Chondrocyte (in vitro differentiated cells): ENCODE results near the gene KPNA1. TPM values are rescaled to one million over a fixed set of nuclear protein-coding genes. Genes with fewer than 3 reads are reported as not detected.

Experiments
- DNase-seq: peaks from one replicate; pipeline ENCODE4 v3.0.0; 2021; ENCODE audit warnings: mixed read lengths, low spot score
- H3K27ac Mint-ChIP-seq: one replicate; pipeline ENCODE4 v1.8.0; 2021; ENCODE audit warnings: mild to moderate bottlenecking, moderate library complexity, mixed read lengths; ENCODE audit not compliant: unreplicated experiment
- H3K27me3 Mint-ChIP-seq: 2 replicates; pipeline ENCODE4 v1.8.0; 2021; ENCODE audit warnings: low read depth, mixed read lengths
- H3K36me3 Mint-ChIP-seq: 2 replicates; pipeline ENCODE4 v1.8.0; 2021; ENCODE audit warnings: low read depth, mixed read lengths
- H3K4me1 Mint-ChIP-seq: 2 replicates; pipeline ENCODE4 v1.8.0; 2021; ENCODE audit warnings: low read depth, mild to moderate bottlenecking, mixed read lengths
- H3K4me3 Mint-ChIP-seq: one replicate; pipeline ENCODE4 v1.8.0; 2021; ENCODE audit warnings: mild to moderate bottlenecking, moderate library complexity, mixed read lengths; ENCODE audit not compliant: unreplicated experiment
- H3K9me3 Mint-ChIP-seq: 2 replicates; pipeline ENCODE4 v1.8.0; 2021; ENCODE audit warnings: low read depth, mixed read lengths
- total RNA-seq: library from RNA; stranded (reverse); gene quantifications from 3 replicates; pipeline ENCODE4 v1.2.1, GENCODE V29; 2021
- TF ChIP-seq, protein P1 (sequence below): fragments of 200-600 bp; sonication (generic); IDR thresholded peaks from 2 replicates; pipeline ENCODE4 v1.5.0; 2021; ENCODE audit warnings: antibody characterized with exemption, mild to moderate bottlenecking, moderate library complexity

Gene KPNA1
- total RNA-seq, 1 donor from 2014 or later, result 85.6 TPM

DNA sequence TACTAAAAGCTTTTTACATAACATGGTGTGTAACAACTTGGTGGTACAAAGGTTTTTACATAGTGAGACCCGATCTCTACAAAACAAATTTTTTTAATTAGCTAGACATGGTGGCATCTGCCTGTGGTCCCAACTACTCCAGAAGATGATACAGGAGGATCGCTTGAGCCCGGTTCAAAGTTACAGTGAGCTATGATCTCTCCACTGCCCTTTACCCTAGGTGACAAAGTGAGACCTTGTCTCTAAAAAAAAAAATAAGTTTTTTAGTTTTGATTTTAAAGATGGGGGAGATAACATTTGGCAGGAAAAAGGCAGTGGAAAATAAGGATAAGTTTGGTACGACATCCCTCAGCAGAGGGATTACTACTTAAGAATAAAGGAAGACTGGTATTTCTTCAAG, 124.8 kb downstream of the KPNA1 start:
- H3K27ac Mint-ChIP-seq, result no peak overlapping the region
- TF ChIP-seq, protein P1, sequence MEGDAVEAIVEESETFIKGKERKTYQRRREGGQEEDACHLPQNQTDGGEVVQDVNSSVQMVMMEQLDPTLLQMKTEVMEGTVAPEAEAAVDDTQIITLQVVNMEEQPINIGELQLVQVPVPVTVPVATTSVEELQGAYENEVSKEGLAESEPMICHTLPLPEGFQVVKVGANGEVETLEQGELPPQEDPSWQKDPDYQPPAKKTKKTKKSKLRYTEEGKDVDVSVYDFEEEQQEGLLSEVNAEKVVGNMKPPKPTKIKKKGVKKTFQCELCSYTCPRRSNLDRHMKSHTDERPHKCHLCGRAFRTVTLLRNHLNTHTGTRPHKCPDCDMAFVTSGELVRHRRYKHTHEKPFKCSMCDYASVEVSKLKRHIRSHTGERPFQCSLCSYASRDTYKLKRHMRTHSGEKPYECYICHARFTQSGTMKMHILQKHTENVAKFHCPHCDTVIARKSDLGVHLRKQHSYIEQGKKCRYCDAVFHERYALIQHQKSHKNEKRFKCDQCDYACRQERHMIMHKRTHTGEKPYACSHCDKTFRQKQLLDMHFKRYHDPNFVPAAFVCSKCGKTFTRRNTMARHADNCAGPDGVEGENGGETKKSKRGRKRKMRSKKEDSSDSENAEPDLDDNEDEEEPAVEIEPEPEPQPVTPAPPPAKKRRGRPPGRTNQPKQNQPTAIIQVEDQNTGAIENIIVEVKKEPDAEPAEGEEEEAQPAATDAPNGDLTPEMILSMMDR, result no peak
- no peak for DNase-seq
- no peaks in the 10 kb centered on the region for H3K9me3 Mint-ChIP-seq
- peaks cover 2% of the 10 kb centered on the region for H3K36me3 Mint-ChIP-seq
- H3K27me3 Mint-ChIP-seq, result no peaks in the 10 kb centered on the region
- peaks cover 13% of the 10 kb centered on the region for H3K4me1 Mint-ChIP-seq
- no peak overlapping the region for H3K4me3 Mint-ChIP-seq

DNA sequence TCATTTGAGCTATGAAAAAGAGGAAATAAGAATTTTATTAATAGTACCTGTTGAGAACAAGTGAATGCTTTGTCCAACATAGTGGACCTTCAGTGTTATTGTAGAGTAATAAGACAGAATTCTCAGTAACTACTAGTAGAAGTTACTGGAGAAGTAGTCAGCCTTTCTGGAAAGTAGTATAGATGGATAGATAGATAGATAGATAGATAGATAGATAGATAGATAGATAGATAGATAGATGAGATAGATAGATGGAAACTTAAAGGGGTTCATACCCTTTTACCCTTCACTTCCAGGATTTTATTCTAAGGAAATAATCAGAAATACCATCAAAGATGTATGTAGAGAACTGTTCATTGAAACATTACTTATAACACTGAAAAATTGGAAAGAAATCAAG, 125.5 kb downstream of the KPNA1 start:
- DNase-seq, result no peak
- H3K4me3 Mint-ChIP-seq, result no peak overlapping the region

DNA sequence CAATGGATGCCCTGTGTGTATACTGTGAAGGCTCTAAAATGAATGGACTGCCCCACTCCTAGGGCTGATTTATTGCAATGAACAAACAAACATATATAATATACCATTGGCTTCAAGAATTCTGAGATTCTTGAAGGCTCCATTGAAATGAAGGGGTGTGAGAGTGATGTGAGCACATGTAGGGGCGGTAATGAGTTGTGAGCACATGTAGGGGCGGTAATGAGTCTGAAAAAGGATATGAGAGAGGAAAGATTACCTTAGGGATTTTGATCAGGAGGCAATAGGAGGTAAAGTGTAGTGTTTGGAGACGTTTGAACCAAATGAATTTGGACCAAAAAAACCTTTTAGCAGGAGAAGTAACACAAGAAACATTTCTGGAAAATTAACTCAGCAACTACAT, 127.0 kb downstream of the KPNA1 start:
- Mint-ChIP-seq H3K9me3 (no peaks in the 10 kb centered on the region), H3K4me3 (no peak overlapping the region)
- TF ChIP-seq, protein P1, result no peak

More for the DNA sequence above, 125.5 kb downstream of the KPNA1 start:
- Mint-ChIP-seq H3K27ac (no peak overlapping the region), H3K36me3 (peaks cover 2% of the 10 kb centered on the region), H3K27me3 (no peaks in the 10 kb centered on the region), H3K9me3 (no peaks in the 10 kb centered on the region), H3K4me1 (peaks cover 18% of the 10 kb centered on the region)
- TF ChIP-seq, protein P1, result no peak

DNA sequence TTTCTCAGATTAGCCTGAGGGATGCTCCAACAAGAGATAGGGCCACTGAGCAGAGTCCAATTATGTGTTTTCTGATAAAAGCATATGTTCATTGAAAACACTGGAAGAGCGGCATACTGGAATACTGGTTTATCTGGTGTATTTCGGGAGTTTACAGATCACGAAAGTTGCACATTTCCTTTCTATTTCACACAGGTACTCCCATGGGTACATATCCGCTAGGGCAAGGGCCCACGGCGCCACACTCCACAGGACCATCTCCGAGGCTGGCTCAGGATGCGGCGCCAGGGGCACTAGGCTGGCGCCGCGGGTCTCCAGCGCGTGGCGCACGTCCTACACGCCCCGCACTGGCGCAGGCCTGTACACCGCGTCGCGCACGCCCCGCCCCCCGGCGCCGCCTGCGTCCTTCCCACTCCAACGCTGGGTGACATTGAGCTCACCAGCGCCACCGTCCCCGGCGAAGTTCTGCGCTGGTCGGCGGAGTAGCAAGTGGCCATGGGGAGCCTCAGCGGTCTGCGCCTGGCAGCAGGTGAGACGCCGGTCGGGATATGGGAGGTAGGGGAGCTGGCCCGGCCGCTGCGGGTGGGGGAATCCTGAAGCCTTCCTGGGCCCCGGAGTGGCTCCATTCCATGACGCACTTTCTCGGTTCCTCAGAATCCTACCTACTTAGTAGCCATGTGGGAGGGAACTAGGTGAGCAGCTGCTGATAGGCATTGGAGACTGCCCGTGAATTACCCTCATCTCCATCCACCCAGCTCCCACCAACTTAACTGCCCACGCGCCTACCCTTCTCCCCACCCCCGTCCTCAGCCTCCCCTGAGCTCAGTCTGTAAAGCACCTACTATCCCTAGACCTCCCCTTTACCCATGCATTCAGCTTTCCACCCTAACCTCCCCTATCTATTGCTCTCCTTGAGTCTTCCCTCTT, 130.7 kb downstream of the KPNA1 start, which contains the start of gene FAM162A:
Gene FAM162A (plus strand): TSS at position 412 of the 927 bp plus-strand sequence. CDS start 84 bp downstream, at position 496.
- H3K4me3 Mint-ChIP-seq, result peak within 1 kb of the TSS; percentile 91
- no peaks in the 10 kb centered on the region for H3K9me3 Mint-ChIP-seq
- H3K27me3 Mint-ChIP-seq, result no peaks in the 10 kb centered on the region
- TF ChIP-seq, protein P1, result peak; percentile 82
- H3K4me1 Mint-ChIP-seq, result peaks cover 32% of the 10 kb centered on the region
- peak; percentile 95 for DNase-seq
- peaks cover 2% of the 10 kb centered on the region for H3K36me3 Mint-ChIP-seq
- H3K27ac Mint-ChIP-seq, result peak within 1 kb of the TSS; percentile 93

More for the DNA sequence above, 127.0 kb downstream of the KPNA1 start:
- H3K36me3 Mint-ChIP-seq, result peaks cover 2% of the 10 kb centered on the region
- DNase-seq, result no peak
- H3K4me1 Mint-ChIP-seq, result peaks cover 20% of the 10 kb centered on the region
- H3K27ac Mint-ChIP-seq, result no peak overlapping the region
- no peaks in the 10 kb centered on the region for H3K27me3 Mint-ChIP-seq

DNA sequence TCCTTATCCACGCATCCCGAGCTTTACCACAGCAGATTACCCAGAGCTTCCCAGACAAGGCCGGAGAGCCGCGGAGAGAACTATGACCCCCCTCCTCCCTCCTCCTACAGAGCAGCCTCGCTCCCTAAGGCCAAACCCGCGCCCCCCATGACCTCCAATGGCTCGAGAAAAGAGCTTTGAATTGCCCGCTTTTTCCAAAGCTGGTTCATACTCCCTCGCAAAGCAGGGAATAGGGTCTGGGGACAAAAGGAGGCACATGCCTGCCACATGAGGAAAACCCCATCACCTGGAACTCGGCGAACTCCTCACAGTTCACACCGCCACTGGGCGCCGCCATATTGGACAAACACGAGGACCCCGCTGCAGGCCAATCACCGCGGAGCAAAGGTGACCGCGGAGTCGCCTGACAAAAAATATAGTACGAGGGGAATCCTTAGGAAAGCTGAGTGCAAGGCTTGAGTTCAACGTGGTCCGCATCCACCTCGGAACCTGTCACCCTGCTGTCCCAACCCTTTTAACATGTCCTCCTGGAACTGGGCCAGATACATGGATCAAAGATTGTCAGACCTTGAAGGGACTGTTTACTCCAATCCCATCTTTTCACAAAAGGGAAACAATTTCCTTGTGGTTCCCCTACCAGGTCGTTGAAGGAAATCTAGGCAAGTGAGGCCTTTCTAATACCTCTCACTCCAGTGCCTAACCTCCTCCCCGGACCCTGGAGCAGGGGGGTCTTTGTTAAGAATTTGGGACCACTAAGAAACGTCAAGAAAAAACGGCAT, 131.7 kb downstream of the KPNA1 start, which contains the start of gene MIX23:
Gene MIX23 (minus strand): TSS at position 344 of the 779 bp plus-strand sequence. CDS start 7 bp downstream, at position 337.
- DNase-seq, result no peak
- TF ChIP-seq, protein P1, result no peak
- Mint-ChIP-seq H3K4me3 (peak within 1 kb of the TSS; percentile 91), H3K4me1 (peaks cover 32% of the 10 kb centered on the region), H3K27ac (peak within 1 kb of the TSS; percentile 93), H3K27me3 (no peaks in the 10 kb centered on the region), H3K36me3 (peaks cover 2% of the 10 kb centered on the region), H3K9me3 (no peaks in the 10 kb centered on the region)
